Stimulated activated CD8-positive, alpha-beta memory T cell treated with anti-CD3 and anti-CD28 coated beads, Interleukin-7, amount 100 ng/mL, for 24 hours (primary cell): Measurements from ENCODE around the gene MRPS25.

Experiments used
- DNase-seq: peaks from one replicate; pipeline ENCODE4 v3.0.0-alpha.2; 2020; ENCODE audit warnings: low read depth

MRPS25 gene

DNA sequence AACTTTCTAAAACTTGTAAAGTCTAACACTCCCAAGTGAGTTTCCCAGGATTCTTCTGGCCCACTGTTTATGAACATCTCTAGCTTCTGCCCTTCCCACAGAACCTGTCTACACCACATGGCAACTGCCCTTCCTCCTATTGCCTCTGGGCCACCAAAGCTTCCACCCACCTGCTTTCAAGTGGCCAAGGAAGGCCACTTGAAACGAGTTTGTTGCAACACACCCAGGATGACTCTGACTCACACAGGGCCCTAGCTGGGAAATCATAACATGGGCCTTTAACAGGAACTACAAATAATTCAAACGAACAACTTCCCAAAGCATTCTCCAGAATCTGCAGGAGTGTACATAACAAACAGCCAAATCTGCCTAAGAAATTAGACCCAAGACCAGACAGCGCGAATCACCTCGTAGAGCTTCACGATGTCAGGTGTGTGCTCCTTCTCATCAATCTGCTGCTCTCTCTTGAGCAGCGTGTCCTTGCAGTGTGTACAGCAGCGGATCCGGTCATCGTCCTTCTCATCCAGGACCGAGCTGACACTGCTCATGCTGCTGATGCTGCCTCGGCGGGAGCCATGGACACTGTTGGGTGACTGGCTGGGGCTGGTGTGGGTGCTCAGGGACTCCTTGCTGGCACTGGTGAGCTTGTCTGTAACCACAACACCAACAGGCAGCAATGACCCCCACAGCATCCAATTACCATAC is 17.0 kb upstream of the MRPS25 start:
- DNase-seq = no peak

DNA sequence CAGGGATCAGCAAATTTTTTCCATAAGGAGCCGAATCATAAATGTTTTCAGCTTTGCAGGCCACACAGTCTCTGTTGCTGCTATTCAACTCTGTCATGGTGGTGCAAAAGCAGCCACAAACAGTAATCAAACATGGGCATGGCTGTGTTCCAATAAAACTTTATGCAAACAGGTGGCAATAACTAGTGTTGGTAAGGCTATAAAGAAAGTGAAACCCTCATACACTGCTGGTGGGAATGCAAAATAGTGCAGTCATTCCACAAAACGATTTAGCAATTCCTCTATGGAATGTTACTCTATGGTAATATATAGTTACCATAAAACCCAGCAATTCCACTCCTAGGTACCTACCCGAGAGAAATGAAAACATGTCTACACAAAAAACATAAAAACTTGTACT is 14.0 kb upstream of the MRPS25 start:
- no peak for DNase-seq

DNA sequence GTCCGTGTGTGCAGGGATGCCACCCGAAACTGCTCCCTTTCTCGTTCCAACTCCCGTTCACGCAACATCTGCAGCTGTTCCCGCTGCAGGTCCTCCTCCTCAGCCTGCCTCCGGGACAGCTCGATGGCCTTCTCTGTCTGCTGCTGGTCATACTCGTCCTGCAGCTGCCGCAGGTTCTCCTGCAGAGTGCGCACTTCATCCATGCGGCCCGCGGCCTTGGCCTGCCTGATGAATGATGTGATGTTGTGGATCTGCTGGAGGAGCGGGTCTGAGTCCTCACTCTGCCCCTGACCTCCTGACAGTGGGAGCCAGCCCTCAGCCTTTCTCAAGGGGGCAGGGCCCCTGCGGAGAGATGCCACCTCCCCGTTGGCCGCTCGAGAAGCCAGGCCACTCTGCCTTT is 9.4 kb upstream of the MRPS25 start:
- DNase-seq = no peak

DNA sequence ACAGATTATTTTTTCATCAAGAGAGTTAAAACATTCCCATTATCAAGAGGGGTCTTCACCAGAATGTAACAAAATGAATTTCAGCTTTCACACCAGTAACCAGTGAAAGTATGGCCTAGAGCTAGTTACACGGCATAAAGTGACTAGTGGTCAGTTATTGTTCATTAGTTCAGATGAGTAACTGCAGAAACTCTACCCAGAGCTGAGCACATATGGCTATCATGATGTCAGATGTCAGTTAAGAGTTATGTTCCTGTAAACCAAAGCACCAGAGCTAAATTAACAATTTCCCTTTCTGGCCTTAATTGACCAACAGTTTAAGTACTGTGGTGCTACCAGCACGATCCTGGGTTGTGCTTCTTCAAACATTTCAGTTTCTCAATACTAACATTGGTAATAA is 6.6 kb upstream of the MRPS25 start:
- DNase-seq = no peak

DNA sequence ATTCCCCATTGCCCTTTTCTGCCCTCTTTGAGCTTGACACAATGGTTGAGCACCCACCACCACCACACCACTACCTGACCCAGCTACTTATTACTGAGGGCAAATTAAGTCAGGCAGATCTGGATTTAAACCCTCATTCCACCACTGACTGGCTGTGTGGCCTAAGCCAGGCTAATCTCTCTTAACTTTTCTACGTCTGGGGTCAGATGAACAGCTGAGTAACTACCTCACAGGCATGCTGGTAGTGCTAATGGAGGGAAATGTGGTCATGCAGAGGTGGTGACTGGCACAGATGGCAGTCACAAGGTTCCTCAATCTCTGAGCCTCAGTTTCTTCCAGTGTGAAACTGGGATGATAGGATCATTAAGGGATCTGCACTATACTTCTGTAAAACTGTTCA is 4.3 kb upstream of the MRPS25 start:
- no peak for DNase-seq

DNA sequence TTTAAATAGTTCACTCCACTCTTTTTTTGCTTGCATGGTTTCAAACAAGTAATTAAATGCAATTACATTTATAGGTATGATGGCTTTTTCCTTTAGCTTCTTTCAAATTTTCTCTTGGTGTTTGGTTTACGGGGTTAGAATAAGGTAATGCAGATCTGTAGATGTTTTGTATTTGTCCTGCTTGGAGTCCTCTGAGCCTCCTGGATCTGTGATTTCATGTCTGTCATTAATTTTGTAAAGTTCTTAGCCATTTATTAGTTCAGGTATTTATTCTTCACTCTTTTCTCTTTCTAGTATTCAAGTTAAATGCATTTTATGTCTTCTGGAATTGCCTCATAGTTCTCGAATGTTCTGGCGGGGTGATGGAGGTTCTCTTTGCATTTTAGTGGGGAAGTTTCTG is 1.4 kb upstream of the MRPS25 start:
- DNase-seq = no peak

DNA sequence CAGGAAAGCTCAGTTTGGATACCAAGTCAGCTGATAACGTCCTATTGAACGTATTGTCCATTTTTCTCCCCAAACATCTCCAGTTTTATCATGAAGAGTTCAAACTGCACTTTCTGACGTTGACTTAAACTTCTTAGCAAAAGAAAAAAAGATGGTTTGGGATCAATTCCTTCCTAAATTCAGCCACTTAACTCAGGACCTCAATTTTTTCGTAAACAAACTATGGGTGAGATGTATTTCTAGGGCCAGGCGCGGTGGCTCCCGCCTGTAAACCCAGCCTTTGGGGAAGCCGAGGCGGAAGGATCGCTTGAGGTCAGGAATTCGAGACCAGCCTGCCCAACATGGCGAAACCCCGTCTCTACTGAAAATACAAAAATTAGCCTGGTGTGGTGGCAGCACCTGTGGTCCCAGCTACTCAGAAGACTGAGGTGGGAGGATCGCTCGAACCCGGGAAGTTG is 464 bp upstream of the MRPS25 start:
- DNase-seq = no peak

DNA sequence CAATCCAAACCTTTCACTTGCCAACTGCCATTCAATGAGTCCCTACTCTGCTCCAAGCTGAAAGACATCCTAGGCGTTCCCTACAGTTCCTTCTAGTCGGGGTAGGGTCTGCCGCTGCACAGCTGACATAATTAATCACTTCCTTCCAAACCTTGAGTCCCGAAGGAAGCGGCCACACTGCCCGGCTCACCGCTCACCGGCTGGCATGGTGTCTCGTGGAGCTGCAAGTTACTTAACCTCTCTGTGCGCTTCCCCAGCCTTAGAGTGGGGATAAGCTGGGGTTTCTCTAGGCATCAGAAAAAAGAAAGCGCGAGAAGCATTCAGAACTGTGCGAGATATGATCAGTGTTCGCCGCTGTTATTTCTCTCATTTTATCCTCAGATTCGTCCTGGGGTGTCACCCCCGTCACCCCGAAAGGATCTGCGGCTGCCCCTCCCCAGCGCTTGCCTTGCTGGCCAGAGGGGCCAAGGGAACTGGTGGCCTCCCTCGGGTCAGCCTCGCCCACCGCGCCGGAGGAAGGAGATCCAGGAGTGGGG is 748 bp downstream of the MRPS25 start:
- no peak for DNase-seq

GRCh38 chr3:15063656-15064286 is 1.3 kb downstream of the MRPS25 start:
- no peak for DNase-seq

DNA sequence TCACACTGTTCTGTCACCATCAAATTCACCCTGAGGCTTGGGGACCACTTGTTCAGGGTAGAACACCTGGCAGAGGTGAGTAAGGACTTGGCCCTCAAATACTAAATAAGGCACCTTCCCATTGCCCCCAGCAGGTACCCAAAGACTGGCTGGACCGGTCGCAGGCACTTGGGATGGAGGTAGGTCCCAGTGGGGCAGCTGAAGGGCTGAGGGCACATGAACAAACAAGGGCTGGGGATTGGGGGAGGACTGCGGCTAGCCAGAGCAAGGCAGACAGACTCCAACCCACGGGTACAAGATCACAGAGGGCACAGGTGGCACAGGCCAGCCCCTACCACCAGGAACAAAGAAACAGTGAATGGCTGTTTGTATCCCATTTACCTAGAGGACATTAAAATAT is 1.9 kb downstream of the MRPS25 start:
- no peak for DNase-seq

DNA sequence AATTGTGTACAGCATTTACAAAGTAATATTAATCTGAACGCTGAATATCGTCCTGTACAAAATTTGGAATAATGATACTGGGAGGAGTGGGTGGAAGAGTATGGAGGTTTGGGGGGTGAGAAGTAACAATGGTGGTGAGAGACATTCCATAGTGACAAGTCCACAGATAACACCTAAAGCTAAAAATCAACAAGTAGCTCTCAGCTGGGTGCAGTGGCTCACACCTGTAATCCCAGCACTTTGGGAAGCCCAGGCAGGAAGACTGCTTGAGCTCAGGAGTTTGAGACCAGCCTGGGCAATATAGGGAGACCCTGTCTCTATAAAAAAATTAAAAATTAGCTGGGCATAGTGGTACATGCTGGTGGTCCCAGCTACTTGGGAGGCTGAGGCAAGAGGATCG is 5.1 kb downstream of the MRPS25 start:
- no peak for DNase-seq

DNA sequence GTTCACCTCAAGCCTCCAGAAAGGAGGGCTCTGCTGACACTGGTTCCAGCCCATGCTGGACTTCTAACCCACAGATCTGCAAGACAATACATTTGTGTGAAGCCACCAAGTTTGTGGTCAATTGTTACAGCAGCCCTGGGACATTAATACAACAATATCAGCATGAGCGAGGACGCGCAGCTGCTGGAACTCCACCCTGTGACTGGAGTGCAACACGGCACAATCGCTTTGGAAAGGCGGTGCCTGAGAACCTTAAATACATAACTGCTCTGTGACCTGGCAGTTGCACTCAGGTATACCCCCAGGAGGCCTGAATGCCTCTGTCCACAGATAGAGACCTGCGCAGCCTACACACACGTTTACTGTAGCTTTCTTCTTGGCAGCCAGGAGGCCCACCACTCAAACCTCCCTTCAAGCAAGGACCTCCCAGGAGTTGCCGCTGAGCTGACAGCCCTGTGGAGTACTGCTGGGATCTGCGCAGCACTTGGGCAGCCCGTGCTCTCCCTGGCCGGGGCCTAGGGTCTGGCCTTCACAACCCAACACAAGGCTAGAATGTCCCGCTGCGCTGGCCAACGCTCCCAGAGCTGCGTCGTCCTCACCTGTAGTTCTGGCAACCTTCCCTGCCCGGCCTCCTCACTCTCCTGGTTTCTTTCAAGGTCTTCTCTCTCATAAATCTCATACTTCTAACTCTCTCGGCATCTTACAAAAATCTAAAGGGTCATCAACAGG is 8.3 kb downstream of the MRPS25 start:
- no peak for DNase-seq

DNA sequence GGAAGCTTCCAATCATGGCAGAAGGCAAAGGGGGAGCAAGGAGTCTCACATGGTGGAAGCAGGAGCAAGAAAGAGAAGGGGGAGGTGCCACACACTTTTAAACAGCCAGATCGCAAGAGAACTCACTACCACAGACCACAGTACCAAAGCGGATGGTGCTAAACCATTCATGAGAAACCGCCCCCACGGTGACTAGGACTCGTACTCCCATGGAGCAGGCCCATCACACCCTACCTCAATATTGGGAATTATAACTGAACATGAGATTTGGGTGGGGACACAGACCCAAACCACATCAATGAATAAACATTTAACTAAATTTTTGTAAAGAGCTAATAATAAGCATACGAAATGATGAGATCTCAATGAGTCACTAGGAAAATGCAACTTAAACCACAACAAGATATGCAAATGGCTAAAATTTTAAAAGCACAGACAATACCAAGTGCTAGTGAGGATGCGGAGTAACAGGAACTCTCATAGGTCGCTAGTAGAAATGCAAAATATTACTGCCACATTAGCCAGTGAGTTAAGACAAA is 10.0 kb downstream of the MRPS25 start:
- DNase-seq = peak; percentile 43

DNA sequence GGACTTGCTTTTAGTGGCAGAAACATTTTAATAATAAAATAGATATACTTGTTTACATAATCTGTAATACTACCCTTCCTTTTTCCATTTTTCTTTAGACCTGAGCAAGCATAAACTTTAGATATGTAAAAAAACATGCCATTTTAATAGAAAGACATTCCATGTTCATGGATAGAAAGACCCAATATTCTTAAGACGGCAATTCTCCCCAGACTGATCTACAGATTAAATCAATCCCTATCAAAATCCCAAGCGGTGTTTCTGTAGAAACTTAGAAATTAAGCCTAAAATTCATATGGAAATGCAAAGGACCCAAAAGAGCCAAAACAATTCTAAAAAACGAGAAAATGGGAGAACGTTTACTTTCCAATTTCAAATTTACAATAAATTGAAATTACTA is 11.6 kb downstream of the MRPS25 start:
- DNase-seq = no peak

- DNase-seq = no peak
Measured at GRCh38 chr3:15052335-15053242, 12.5 kb downstream of the MRPS25 start.

GRCh38 chr3:15051531-15051930 is 13.6 kb downstream of the MRPS25 start:
- no peak for DNase-seq

DNA sequence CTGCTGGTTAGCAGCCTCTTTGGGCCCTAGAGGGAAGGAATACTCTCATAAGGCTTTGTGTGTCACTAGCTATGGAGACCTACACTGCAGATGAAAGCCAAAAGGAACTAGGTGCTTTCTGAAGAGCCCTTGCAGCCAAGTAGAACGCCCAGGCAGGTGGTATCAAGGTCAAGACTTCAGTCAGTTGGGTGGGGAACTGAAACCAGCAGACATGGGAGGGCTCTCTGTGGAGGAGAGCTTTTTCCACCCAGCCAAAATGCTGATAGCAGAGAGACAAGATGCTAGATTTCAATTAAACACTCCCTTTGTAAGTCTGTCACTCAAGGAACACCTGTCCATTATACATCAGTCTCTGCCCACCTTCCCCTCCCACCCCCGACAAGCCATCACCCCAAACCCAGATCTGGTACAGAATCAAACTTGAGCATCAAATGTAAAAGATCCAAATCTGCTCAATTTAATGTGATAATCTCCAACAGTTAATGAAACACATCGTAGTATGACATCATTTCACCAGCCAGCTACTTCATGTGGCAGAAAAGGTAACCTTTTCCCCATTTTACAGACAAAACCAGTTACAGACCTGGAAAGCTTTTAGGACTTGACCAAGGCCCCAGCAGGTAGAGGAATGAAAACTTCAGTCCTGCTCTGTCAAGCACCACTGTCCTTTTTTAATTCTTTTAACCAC is 14.6 kb downstream of the MRPS25 start:
- no peak for DNase-seq

DNA sequence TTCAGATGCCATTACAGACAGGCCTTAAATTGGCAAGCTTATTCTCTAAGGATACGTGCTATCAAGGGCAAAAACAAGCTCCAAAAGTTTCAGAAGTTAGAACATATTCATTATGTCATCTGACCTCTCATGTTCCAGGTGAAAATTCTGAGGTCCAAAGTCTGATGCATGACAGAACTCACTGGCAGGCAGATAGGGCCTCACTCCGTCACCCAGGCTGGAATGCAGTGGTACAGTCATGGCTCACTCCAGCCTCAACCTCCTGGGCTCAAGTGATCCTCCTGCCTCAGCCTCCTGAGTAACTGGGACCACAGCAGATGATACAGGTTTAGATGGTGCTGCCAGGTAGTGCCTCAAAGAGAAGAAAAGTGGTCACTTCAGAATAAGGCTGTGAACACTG is 15.5 kb downstream of the MRPS25 start:
- no peak for DNase-seq

- DNase-seq = no peak
Measured at GRCh38 chr3:15045667-15046066, 19.4 kb downstream of the MRPS25 start.

GRCh38 chr3:15044326-15044725 is 20.8 kb downstream of the MRPS25 start:
- DNase-seq = no peak
